Liver (tissue), 9 donors: ENCODE measurements around the gene BPIFB1. TPM values are rescaled to one million over a fixed set of nuclear protein-coding genes. Genes with fewer than 3 reads are reported as not detected.

Source experiments
- DNase-seq: peaks from one replicate; pipeline ENCODE4 v3.0.0-alpha.2; 2017; ENCODE audit warnings: low spot score
- H3K27ac ChIP-seq, 2 donors: one replicate each; pipeline ENCODE4 v1.7.0; 2013; ENCODE audit warnings: inconsistent platforms in 2 of 2, low read length in 2 of 2, control low read depth in 1 of 2, low read depth in 1 of 2, mild to moderate bottlenecking in 1 of 2
- H3K27me3 ChIP-seq, 4 donors: one replicate each; pipeline versions ENCODE4 v1.6.1 to v1.7.0; 2013; ENCODE audit warnings: low read length in 3 of 4, inconsistent platforms in 1 of 4, mild to moderate bottlenecking in 1 of 4, moderate library complexity in 1 of 4; ENCODE audit not compliant: control insufficient read depth in 4 of 4, insufficient read depth in 4 of 4
- H3K36me3 ChIP-seq, 4 donors: one replicate each; pipeline versions ENCODE4 v1.6.1 to v1.7.0; 2013; ENCODE audit warnings: low read length in 3 of 4, mild to moderate bottlenecking in 3 of 4, low read depth in 1 of 4, moderate library complexity in 1 of 4; ENCODE audit not compliant: control insufficient read depth in 4 of 4, insufficient read depth in 3 of 4
- H3K4me1 ChIP-seq, 4 donors: one replicate each; pipeline versions ENCODE4 v1.6.1 to v1.7.0; 2013; ENCODE audit warnings: low read length in 3 of 4, mild to moderate bottlenecking in 3 of 4, moderate library complexity in 1 of 4; ENCODE audit not compliant: control insufficient read depth in 4 of 4, insufficient read depth in 4 of 4
- H3K4me3 ChIP-seq, 3 donors: one replicate each; pipeline versions ENCODE4 v1.6.1 to v1.7.0; 2013; ENCODE audit warnings: low read length in 3 of 3, control low read depth in 1 of 3, low read depth in 1 of 3, mild to moderate bottlenecking in 1 of 3
- H3K9ac ChIP-seq, 2 donors: one replicate each; pipeline ENCODE4 v1.7.0; 2013; ENCODE audit warnings: low read length in 2 of 2, mild to moderate bottlenecking in 2 of 2, moderate library complexity in 2 of 2, control low read depth in 1 of 2, low read depth in 1 of 2
- H3K9me3 ChIP-seq, 4 donors: one replicate each; pipeline versions ENCODE4 v1.6.1 to v1.7.0; 2013; ENCODE audit warnings: low read length in 3 of 4; ENCODE audit not compliant: control insufficient read depth in 4 of 4
- EGR1 ChIP-seq, 2 donors: IDR thresholded peaks; 2 replicates each; pipeline ENCODE4 v1.6.1; 2016 to 2018; ENCODE audit warnings: antibody characterized with exemption in 2 of 2, low read depth in 2 of 2
- GABPA ChIP-seq, 2 donors: IDR thresholded peaks in 1 of 2; conservative IDR thresholded peaks in 1 of 2; 2 replicates each; pipeline ENCODE4 v1.6.1; 2016; ENCODE audit warnings: antibody characterized with exemption in 2 of 2, mild to moderate bottlenecking in 1 of 2, moderate library complexity in 1 of 2
- HNF4A ChIP-seq, 2 donors: conservative IDR thresholded peaks; 2 replicates each; pipeline ENCODE4 v1.6.1; 2016; ENCODE audit warnings: antibody characterized with exemption in 2 of 2, mild to moderate bottlenecking in 2 of 2
- HNF4G ChIP-seq: IDR thresholded peaks from 2 replicates; pipeline ENCODE4 v1.6.1; 2016; ENCODE audit warnings: antibody characterized with exemption
- JUND ChIP-seq, 2 donors: IDR thresholded peaks; 2 replicates each; pipeline ENCODE4 v1.6.1; 2016; ENCODE audit warnings: antibody characterized with exemption in 2 of 2
- NR2F2 ChIP-seq: IDR thresholded peaks from 2 replicates; pipeline ENCODE4 v1.6.1; 2016; ENCODE audit warnings: antibody characterized with exemption
- SP1 ChIP-seq: IDR thresholded peaks from 2 replicates; pipeline ENCODE4 v1.6.1; 2018; ENCODE audit warnings: antibody characterized with exemption, mild to moderate bottlenecking
- YY1 ChIP-seq: IDR thresholded peaks from 2 replicates; pipeline ENCODE4 v1.6.1; 2016; ENCODE audit warnings: antibody characterized with exemption, mild to moderate bottlenecking
- WGBS: extraction: QIAGEN DNeasy Blood & Tissue Kit; methylation state at CpG from one replicate; pipeline ENCODE4 v1.1.7; 2013; 5-methylcytosine and 5-hydroxymethylcytosine counted together
- polyA plus RNA-seq, 2 donors: library from polyadenylated mRNA; stranded (reverse) in 1 of 2; unstranded in 1 of 2; fragments of 200-250 nt in 1 of 2; fragments of >200 nt in 1 of 2; fragmentation: Nextera tagmentation in 1 of 2; extraction: Ambion mirVana in 1 of 2; gene quantifications; one replicate each; pipeline versions ENCODE4 v1.2.1 to v1.2.3, GENCODE V29; 2013 to 2015
- total RNA-seq, 2 donors: library from RNA; depleted of rRNA; stranded (reverse); fragments of >200 nt; gene quantifications; one replicate each; pipeline ENCODE4 v1.2.3, GENCODE V29; 2014
- TF ChIP-seq, protein P1 (sequence below): IDR thresholded peaks from 2 replicates; pipeline ENCODE4 v1.6.1; 2016; ENCODE audit warnings: antibody characterized with exemption
- TF ChIP-seq, protein P2 (sequence below): IDR thresholded peaks from 2 replicates; pipeline ENCODE4 v1.6.1; 2016; ENCODE audit warnings: antibody characterized with exemption
- TF ChIP-seq, protein P3 (sequence below): IDR thresholded peaks from 2 replicates; pipeline ENCODE4 v1.6.1; 2016; ENCODE audit warnings: antibody characterized with exemption
- TF ChIP-seq, protein P4 (sequence below): fragments of 150-350 bp; IDR thresholded peaks from 2 replicates; pipeline ENCODE4 v1.5.1; 2017; ENCODE audit warnings: improper control_type of control experiment, low read depth, low read length; ENCODE audit not compliant: missing input control
- TF ChIP-seq, protein P5 (sequence below): IDR thresholded peaks from 2 replicates; pipeline ENCODE4 v1.6.1; 2016; ENCODE audit warnings: antibody characterized with exemption, mild to moderate bottlenecking
- donor health status: healthy.
- donor health status: healthy.
- donor health status: healthy.
- donor health status: healthy.
- donor health status: healthy.

The BPIFB1 gene
- total and polyA plus RNA-seq, 4 donors, result 0.08 to 0.13 TPM; not detected in 2

DNA sequence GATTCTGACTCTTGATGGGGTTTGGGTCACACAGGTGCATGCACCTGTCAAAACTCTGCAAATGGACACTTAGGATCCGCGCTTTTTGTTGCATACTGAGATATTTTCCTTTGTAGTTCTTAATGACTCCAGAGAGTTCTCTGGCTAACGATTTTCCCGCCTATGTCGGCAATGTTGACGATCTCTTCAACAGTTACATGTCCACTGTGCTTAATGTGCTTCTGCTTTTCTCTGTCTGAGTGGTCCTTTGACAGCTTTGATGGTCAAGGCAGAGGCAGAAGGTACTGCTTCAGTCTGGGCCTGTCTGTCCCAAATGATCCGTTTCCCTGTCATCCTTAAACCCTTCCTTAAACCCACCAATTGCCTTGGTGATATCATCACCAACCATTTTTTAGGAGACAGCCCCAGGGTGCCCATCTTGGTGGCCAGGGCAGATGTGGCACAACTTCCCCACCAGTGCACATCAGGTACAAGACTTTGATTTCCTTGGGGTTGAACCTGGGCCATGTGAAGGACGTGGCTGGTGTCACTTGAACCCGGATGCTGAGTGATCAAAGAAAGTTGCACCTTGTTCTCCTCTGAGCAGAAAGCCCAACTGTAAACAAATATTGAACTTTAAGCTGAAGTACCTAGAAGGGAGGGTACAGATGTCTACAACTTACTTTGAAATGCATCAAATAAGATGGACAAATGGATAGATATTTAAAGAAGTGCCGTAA lies 10.7 kb upstream of the BPIFB1 start (continued):
- TF ChIP-seq, protein P1, sequence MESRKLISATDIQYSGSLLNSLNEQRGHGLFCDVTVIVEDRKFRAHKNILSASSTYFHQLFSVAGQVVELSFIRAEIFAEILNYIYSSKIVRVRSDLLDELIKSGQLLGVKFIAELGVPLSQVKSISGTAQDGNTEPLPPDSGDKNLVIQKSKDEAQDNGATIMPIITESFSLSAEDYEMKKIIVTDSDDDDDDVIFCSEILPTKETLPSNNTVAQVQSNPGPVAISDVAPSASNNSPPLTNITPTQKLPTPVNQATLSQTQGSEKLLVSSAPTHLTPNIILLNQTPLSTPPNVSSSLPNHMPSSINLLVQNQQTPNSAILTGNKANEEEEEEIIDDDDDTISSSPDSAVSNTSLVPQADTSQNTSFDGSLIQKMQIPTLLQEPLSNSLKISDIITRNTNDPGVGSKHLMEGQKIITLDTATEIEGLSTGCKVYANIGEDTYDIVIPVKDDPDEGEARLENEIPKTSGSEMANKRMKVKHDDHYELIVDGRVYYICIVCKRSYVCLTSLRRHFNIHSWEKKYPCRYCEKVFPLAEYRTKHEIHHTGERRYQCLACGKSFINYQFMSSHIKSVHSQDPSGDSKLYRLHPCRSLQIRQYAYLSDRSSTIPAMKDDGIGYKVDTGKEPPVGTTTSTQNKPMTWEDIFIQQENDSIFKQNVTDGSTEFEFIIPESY, result no peak
- no peak for TF ChIP-seq EGR1 (IDR thresholded peaks at IDR 0.05; ENCODE audit: low read depth in 2 of 2)

DNA sequence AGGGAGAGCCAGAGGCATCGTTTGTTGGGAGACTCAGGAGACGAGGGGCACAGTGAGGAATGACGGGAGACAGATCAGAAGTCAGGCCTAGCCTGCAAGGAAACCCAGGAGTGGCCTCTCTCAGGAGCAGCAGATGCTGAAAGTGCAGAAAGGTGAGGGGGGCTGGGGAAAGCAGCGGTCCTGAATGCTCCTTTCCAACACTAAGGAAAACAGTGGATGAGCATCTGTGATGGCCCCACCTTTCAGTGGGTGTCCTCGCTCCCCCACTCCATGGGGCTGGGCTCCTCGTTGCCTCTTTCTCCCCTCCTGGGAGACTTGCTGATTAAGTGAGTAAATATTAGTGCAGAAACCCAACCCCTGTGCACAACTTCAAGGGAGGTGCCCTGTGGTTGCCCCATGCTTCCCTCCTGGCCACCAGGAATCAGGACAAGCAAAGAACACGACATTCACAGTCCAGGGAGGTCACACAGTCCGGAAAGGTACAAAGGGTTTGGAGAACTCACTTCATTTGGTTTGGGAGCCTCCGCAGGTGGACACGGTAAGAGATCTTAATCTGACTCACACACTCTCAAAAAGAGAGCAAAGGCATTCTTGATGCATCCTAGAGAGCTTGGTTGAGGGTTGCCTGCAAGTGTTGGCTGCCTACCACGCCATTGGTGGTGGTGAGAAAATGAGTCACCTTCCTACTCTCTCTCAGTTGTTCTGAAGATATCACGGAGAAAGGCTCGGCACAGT lies 9.7 kb upstream of the BPIFB1 start:
- Histone ChIP-seq H3K27me3 (no peaks in the 10 kb centered on the region), H3K9ac (no peak overlapping the region), H3K27ac (no peak overlapping the region), H3K9me3 (no peaks in the 10 kb centered on the region), H3K4me1 (no peaks in the 10 kb centered on the region), H3K4me3 (no peak overlapping the region), H3K36me3 (no peaks in the 10 kb centered on the region)
- WGBS, result 55% methylated on average over 13 of the region's 13 CpGs
- no peak for DNase-seq
- TF ChIP-seq YY1 (no peak), JUND (IDR thresholded peaks at IDR 0.05) (no peak), HNF4G (no peak), NR2F2 (no peak)

DNA sequence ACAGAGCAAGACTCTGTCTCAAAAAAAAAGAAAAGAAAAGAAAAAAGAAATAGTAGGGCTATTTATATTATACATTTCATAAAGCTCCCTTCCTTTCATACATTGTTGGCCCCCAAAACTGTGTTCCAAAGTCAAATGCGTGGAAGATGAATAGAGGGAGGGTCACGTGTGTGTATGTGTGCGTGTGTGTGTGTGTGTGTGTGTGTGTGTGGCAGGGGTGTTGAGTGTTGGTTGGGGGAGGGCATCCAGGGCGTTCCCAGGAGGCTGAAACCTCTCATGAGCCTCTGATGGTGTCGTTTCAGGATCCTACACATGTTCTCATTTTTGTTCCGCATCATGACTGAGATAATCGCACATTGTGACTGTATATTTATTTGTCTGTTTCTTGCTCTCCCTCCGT lies 7.8 kb upstream of the BPIFB1 start:
- H3K9ac ChIP-seq, result no peak overlapping the region
- no peaks in the 10 kb centered on the region for H3K36me3 ChIP-seq
- TF ChIP-seq JUND (IDR thresholded peaks at IDR 0.05) (no peak), SP1 (no peak), EGR1 (IDR thresholded peaks at IDR 0.05; ENCODE audit: low read depth in 2 of 2) (no peak), YY1 (no peak)
- TF ChIP-seq, protein P2, sequence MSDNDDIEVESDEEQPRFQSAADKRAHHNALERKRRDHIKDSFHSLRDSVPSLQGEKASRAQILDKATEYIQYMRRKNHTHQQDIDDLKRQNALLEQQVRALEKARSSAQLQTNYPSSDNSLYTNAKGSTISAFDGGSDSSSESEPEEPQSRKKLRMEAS, result no peak
- no peaks in the 10 kb centered on the region for H3K4me1 ChIP-seq
- DNase-seq, result no peak
- no peak overlapping the region for H3K4me3 ChIP-seq
- no peaks in the 10 kb centered on the region for H3K27me3 ChIP-seq
- H3K9me3 ChIP-seq, result no peaks in the 10 kb centered on the region
- WGBS, result 79% methylated on average over 8 of the region's 8 CpGs
- no peak overlapping the region for H3K27ac ChIP-seq

DNA sequence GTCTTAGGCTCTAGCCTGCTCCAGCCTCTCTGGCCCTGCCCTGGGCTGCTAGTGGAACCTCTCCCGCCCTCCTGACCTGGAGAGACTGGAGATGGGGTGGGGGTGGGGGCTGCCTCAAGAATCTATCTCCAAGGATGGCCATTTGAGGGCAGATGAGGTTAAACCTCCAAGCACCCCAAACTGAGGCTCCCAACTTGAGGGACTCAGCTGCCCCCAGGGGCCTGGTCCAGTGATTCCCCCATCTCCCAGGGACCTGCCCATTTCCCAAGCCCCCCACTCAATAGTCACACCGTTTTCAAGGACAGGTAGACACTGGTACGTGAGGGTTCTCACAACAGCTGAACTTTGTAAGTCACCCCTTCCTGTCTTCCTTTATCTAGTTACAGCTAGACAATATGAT lies 7.1 kb upstream of the BPIFB1 start:
- 61% methylated on average over 3 of the region's 3 CpGs for WGBS
- Histone ChIP-seq H3K9me3 (no peaks in the 10 kb centered on the region), H3K36me3 (no peaks in the 10 kb centered on the region), H3K4me1 (no peaks in the 10 kb centered on the region), H3K9ac (no peak overlapping the region), H3K27me3 (no peaks in the 10 kb centered on the region), H3K4me3 (no peak overlapping the region), H3K27ac (no peak overlapping the region)
- no peak for DNase-seq
- TF ChIP-seq, protein P3, sequence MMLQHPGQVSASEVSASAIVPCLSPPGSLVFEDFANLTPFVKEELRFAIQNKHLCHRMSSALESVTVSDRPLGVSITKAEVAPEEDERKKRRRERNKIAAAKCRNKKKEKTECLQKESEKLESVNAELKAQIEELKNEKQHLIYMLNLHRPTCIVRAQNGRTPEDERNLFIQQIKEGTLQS, result no peak
- TF ChIP-seq YY1 (no peak), HNF4G (no peak), SP1 (no peak), HNF4A (conservative IDR thresholded peaks at IDR 0.05) (no peak), GABPA (IDR thresholded peaks at IDR 0.05 in 1 of 2, conservative IDR thresholded peaks at IDR 0.05 in 1 of 2) (no peak), JUND (IDR thresholded peaks at IDR 0.05) (no peak), NR2F2 (no peak)
- TF ChIP-seq, protein P4, sequence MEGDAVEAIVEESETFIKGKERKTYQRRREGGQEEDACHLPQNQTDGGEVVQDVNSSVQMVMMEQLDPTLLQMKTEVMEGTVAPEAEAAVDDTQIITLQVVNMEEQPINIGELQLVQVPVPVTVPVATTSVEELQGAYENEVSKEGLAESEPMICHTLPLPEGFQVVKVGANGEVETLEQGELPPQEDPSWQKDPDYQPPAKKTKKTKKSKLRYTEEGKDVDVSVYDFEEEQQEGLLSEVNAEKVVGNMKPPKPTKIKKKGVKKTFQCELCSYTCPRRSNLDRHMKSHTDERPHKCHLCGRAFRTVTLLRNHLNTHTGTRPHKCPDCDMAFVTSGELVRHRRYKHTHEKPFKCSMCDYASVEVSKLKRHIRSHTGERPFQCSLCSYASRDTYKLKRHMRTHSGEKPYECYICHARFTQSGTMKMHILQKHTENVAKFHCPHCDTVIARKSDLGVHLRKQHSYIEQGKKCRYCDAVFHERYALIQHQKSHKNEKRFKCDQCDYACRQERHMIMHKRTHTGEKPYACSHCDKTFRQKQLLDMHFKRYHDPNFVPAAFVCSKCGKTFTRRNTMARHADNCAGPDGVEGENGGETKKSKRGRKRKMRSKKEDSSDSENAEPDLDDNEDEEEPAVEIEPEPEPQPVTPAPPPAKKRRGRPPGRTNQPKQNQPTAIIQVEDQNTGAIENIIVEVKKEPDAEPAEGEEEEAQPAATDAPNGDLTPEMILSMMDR, result no peak
- TF ChIP-seq, protein P1, result no peak
- TF ChIP-seq, protein P5, sequence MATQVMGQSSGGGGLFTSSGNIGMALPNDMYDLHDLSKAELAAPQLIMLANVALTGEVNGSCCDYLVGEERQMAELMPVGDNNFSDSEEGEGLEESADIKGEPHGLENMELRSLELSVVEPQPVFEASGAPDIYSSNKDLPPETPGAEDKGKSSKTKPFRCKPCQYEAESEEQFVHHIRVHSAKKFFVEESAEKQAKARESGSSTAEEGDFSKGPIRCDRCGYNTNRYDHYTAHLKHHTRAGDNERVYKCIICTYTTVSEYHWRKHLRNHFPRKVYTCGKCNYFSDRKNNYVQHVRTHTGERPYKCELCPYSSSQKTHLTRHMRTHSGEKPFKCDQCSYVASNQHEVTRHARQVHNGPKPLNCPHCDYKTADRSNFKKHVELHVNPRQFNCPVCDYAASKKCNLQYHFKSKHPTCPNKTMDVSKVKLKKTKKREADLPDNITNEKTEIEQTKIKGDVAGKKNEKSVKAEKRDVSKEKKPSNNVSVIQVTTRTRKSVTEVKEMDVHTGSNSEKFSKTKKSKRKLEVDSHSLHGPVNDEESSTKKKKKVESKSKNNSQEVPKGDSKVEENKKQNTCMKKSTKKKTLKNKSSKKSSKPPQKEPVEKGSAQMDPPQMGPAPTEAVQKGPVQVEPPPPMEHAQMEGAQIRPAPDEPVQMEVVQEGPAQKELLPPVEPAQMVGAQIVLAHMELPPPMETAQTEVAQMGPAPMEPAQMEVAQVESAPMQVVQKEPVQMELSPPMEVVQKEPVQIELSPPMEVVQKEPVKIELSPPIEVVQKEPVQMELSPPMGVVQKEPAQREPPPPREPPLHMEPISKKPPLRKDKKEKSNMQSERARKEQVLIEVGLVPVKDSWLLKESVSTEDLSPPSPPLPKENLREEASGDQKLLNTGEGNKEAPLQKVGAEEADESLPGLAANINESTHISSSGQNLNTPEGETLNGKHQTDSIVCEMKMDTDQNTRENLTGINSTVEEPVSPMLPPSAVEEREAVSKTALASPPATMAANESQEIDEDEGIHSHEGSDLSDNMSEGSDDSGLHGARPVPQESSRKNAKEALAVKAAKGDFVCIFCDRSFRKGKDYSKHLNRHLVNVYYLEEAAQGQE, result no peak
